Head of caudate nucleus (tissue), 42 donors: Measurements from ENCODE around the gene KATNA1.

Experiments used
- DNase-seq, 42 donors: peaks; one replicate each; pipeline versions ENCODE4 v3.0.0 to v3.0.0-alpha.2; 2020 to 2021; ENCODE audit warnings: mixed read lengths in 7 of 42
- intact Hi-C: fragments of 100-400 bp; cut with DNase I; formaldehyde crosslinking; loops from one replicate; pipeline ENCODE4 v1.15.0; 2022

KATNA1 gene

GRCh38 chr6:149558029-149558428 lies 90.5 kb downstream of the KATNA1 start:
- intact Hi-C loops: no loop called here
- no peak for DNase-seq

- intact Hi-C loops: no loop called here
- no peak for DNase-seq
These were observed 96.6 kb downstream of the KATNA1 start for GRCh38 chr6:149551920-149552319.

- DNase-seq: peak; percentile 83 to 98 (median 96)
- intact Hi-C loops: loop anchor here (2.0 to 5.0 kb wide), 2 partner anchors 103 to 171 kb away; partner anchors contain the start of genes KATNA1 and LATS1
These were observed 102.6 kb downstream of the KATNA1 start, which contains the start of gene PPIL4 for GRCh38 chr6:149545754-149546471. PPIL4 (minus strand) TSS chr6:149546043; CDS start chr6:149546005, 38 bp downstream.

- intact Hi-C loops: loop anchor here (5.0 kb wide), 1 partner anchor 172 kb away; the partner anchor contains the start of gene LATS1
- DNase-seq: peak; percentile 13 to 79 (median 54)
These were observed 103.2 kb downstream of the KATNA1 start for GRCh38 chr6:149545258-149545753.
